NCI-H226 (cell line): ENCODE measurements around the gene ZNF808.
"Not testable (repeated sequence)": the region's sequence is repeated elsewhere in the genome, so short reads cannot be mapped to it uniquely, and the experiment has no call there.

Source experiments
- DNase-seq: peaks from one replicate; pipeline ENCODE4 v3.0.0-alpha.2; 2015

The ZNF808 gene

DNA sequence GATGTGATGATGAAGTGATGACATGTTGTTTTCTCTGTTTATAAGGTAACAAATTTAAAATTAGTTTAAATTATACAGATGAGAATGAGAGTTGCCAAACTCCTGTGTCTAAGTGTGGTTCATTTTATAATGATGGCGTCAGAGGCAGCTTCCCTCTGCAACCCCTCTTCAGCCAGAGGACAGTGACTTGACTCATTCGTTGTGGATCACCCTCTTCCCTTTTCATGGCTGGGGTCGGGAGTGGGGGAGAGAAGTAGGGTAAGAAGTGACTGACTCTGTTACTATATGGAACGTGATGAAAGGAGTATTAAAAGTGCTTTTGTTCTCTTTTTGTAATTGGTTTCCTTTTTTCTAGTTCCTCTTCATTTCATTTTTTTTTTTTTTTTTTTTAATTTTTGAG is 11.3 kb downstream of the ZNF808 start:
- DNase-seq, result not testable (repeated sequence)

DNA sequence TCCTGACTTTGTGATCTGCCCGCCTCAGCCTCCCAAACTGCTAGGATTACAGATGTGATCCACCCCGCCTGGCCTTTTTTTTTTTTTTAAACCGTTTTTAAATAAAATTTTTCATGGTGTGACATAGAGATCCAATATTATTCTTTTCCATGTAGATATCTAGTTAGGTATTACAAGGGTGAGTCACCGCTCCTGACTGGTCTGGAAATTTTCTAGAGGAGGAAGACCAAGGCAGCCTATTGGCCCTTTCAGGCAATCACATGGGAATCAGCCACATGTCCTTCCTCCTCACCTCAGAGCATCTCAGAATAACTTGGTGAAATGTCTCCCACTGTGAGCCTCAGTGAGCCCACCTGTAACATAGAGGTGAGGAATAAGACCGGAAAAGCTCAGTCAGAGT is 13.7 kb downstream of the ZNF808 start:
- DNase-seq, result not testable (repeated sequence)

DNA sequence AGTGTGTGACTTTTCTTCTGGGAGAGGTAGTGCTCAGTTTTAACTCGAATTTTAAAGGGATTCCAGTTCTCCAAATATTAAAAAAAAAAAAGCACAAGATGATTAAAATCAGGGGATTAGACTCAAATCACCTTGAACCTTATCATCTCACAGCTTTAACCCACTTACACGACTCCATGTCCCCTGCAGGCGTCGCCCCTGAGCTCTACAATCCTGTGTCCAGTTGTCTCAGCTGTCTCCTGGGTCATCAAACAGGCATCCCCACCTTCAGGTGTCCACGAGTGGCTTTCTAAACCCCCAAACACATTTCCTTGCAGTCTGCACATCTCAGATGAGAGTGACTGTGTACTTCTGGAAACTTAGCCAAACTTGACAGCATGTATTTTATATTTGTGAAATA is 14.1 kb downstream of the ZNF808 start:
- no peak for DNase-seq

DNA sequence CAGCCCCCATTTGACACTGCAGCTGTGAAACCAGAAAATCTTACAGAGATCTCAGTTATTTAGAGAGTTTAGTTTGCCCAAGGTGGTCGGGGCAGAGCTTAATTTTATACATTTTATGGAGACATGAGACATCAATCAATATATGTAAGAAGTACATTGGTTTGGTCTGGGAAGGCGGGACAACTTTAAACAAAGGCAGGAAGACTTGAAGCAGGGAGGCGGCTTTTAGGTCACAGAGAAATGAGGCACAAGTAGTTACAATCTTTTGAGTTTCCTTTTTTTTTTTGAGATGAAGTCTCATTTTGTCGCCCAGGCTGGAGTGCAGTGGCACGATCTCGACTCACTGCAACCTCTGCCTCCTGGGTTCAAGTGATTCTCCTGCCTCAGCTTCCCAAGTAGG is 15.1 kb downstream of the ZNF808 start:
- DNase-seq, result not testable (repeated sequence)

DNA sequence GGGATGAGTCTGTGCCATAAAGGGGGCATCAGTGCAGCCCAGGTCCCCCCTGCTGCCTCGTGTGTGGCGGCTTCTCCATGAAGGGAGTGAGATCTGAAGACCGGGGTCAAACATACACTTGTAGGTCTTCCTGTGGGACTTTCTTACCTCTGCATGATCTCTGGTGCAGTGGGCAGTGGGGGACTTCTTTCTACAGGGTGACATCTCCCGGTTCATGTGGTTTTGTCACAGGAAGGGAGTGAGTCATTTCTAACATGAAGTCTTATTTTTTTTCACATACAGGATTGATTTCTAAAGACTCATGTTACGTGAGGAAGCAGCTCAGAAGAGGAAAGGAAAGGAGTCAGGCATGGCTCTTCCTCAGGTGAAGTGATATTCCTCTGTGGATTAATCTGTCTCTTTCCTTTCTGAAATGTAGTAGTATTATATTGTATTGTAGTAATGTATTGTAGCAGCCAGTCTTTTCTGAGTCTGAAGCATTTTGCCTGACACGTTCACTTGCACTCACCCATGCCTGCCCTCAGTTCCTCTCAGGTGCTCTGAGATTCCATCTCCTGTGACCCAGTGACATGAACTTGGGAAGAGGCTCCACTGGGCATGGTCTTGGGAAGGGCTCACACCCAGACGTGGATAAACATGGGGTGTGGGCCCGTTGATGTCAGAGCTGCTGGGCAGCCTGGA is 15.7 kb downstream of the ZNF808 start:
- DNase-seq, result no peak

DNA sequence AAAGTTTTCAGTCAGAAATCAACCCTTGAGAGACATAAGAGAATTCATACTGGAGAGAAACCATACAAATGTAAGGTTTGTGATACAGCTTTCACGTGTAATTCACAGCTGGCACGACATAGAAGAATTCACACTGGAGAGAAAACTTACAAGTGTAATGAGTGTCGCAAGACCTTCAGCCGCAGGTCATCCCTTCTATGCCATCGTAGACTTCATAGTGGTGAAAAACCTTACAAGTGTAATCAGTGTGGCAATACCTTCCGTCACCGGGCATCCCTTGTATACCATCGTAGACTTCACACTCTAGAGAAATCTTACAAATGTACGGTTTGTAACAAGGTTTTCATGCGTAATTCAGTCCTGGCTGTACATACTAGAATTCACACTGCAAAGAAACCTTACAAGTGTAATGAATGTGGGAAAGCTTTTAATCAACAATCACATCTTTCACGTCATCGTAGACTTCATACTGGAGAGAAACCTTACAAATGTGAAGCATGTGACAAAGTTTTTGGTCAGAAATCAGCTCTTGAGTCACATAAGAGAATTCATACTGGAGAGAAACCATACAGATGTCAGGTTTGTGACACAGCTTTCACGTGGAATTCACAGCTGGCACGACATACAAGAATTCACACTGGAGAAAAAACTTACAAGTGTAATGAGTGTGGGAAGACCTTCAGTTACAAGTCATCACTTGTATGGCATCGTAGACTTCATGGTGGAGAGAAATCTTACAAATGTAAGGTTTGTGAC is 26.9 kb downstream of the ZNF808 start:
- no peak for DNase-seq

DNA sequence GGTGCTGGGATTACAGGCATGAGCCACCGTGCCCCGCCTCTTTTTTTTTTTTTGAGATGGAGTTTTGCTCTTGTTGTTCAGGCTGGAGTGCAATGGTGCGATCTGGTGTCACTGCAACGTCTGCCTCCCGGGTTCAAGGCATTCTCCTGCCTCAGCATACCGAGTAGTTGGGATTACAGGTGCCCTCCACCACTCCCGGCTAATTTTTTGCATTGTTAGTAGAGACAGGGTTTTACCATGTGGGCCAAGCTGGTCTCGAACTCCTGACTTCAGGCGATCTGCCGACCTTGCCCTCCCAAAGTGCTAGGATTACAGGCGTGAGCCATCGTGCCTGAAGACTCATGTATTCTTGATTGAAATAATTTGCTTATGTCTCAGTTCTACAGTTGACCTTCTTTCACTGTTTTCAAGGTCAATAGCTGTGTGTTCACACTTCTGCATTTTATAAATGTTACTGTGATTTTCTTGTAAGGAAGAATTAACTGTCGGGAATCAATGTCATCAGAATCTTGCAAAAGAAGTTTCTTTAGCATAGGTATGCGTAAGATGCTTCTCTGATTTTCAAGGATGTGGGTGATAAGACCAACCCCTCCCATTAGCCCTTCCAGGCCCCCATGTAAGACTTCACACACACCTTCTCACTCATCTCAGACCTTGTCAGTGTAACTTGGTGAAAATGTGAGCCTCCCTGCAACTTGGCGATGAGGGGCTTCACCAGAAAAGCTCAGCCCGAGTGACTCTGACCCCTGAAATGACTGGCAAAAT is 29.9 kb downstream of the ZNF808 start:
- no peak for DNase-seq

DNA sequence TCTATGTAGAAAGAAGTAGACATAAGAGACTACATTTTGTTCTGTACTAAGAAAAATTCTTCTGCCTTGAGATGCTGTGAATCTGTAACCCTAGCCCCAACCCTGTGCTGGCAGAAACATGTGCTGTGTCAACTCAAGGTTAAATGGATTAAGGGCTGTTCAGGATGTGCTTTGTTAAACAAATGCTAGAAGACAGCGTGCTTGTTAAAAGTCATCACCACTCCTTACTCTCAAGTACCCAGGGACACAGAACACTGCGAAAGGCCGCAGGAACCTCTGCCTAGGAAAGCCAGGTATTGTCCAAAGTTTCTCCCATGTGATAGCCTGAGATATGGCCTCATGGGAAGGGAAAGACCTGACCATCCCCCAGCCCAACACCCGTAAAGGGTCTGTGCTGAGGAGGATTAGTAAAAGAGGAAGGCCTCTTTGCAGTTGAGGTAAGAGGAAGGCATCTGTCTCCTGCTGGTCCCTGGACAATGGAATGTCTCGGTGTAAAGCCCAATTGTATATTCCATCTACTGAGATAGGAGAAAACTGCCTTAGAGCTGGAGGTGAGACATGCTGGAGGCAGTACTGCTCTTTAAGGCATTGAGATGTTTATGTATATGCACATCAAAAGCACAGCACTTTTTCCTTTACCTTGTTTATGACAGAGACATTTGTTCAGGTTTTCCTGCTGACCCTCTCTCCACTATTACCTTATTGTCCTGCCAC is 31.4 kb downstream of the ZNF808 start:
- DNase-seq, result not testable (repeated sequence)

DNA sequence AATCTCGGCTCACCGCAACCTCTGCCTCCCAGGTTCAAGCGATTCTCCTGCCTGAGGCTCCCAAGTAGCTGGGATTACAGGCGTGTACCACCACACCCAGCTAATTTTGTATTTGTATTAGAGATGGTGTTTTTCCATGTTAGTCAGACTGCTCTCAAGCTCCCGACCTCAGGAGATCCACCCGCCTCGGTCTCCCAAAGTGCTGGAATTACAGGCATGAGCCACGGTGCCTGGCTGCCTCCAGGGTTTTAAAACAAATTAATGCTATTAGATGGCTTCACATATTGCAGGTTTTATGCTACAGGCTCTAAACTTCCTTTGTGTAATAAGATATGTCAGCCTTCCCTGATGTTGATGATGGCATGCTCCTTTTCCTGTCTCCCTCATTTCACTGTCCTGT is 34.1 kb downstream of the ZNF808 start:
- not testable (repeated sequence) for DNase-seq

DNA sequence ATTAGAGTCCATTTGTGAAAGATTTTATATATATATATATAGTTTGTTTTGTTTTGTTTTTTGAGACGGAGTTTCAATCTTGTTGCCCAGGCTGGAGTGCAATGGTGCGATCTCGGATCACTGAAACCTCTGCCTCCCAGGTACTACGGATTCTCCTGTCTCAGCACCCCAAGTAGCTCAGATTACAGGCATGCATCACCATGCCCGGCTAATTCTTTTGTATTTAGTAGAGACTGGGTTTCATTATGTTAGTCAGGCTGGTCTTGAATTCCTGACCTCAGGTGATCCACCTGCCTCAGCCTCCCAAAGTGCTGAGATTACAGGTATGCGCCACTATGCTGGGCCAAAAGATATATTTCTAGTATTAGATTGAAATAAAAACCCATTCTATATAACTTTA is 38.7 kb downstream of the ZNF808 start:
- no peak for DNase-seq

DNA sequence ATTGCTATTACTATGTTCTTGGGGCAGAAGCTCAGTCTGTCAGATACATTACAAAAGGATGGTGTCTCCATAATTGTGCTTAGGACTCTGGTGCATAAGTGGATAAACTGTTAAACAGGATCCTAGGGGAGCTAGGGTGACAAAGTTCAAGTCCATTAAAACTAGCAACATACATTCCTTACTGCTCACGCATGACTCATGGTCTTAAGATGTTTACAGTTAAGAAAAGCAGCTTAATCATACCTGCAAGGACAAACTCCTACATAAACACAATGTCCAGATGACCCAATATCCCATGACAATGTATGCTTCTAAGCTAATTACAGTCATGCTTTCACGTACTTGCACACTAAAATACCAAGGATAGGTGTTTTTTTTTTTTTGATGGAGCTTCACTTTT is 39.1 kb downstream of the ZNF808 start:
- DNase-seq, result peak; percentile 49

DNA sequence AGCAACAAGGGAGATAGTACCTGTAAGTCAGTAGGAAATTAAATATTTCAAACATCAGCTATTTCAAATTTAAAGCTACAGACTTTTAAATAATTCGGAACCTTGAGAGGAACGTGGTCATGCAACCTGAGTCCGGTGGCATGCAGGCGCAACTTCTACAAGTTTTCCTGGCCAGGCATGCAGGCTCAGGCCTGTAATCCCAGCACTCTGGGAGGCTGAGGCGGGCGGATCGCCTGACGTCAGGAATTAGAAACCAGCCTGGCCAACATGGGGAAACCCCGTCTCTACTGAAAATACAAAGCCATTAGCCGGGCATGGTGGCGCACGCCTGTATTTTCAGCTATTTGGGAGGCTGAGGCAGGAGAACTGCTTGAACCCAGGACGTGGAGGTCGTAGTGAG is 40.5 kb downstream of the ZNF808 start:
- DNase-seq, result no peak

DNA sequence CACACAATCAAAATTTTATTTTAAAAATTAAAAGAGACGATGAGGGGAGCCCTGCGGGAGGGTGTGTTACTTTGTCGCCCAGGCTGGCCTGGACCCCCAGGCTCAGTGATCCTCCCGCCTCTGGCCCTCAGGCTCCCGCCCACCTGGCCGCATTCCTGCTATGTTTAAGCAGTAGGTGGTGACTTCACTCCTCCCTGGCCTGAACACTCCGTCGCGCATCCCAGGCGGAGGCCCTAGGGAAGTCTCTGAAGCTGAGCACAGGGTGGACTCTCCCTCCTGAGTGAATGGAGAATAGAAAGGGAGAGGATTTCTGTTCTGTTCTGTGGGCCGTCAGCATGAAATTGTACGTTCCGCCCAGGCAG is 42.2 kb downstream of the ZNF808 start:
- not testable (repeated sequence) for DNase-seq

DNA sequence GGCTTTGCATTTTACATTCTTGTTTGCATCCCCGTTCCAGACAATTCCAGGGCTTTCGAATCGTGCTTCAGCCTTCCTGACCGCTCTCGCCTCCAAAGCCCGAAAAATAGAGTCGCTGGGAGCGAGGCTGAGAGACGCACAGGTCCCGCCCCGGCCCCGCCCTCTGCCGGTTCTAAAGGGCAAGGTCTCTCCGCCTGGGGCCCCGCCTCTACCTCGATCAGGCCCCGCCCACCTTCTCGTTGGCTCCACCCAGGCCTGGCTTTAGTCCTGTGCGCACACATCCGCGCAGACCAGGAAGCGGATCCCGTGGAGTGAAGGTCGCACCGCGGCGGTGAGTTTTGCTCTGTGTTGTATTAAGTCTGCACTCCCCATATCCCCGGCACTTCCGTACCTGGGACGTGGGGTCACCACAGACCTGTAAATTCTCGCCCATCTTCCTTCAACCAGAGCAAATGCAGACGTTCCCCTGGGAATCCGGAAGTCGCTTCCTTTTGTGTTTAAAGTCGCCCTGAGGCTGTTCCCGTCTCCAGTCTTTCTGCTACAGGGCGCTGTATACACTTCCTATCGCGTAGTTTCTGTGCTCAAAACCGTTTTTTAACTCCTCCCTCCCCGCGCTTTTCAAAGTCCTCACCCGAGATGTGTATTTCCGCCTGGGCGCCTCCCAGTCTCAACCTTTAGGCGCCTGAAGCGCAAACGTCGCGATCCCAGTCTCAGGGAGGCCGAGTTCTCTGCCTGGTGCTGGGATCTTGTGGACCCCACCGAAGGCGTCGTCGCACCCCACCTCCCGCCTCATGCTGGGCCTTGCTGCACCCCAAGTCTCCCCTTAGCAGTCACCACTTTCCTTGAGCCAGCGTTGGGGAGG is 42.8 kb downstream of the ZNF808 start, which contains the start of gene ZNF701:
Gene ZNF701 (plus strand): TSS at position 288 of the 862 bp plus-strand sequence. CDS start 3,861 bp downstream, outside the sequence.
- peak; percentile 83 for DNase-seq

DNA sequence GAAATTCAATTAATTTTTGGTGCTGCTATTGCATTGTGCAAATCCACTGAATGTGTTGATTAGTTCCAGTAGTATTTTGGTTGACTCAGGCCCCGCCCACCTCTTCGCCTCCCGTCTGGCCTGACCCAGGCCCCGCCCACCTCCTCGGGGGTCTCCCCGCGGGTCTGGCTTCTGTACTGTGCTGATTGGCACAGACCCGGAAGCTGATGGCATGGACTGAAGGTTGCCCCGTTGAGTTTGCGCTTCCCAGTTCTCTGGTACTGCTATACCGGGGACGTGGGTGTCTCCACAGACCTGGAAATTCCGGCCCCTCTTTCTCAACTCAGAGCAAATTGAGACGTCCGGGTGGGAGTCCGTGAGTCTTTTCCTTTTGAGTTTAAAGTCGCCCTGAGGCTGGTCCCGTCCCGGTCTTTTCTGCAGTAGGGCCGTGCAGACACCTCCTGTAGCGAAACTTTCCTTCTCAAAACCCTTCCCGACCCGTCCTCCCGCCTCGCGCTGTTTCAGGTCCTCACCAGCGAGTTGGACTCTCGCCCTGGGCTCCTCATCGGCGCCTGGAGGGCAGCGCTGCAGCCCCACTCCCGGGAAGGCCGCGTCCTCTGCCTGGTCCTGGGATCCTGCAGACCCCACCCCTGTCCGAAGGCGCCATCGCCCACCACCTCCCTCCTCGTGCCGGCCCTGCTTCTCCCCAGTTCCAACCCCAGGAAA is 57.4 kb downstream of the ZNF808 start:
- DNase-seq, result no peak

DNA sequence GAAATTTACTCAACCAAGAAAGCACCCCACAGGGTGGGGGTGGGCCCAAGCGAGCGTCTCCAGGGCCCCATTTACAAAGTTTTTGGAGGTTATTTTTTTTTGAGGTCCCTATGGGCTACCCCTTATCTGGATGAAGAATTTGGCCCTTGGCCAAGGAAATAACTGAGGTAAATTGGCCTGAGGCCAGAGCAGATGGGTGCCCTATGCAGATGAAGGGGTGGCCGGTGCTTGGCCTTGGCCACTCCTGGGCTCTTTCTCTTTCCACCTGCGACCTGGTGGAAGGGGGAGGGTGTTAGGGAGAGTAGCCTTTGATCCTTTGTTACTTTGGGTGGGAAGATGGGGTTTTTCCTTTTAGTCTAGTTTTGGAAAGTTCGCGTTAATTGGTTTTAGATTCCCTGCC is 58.1 kb downstream of the ZNF808 start:
- DNase-seq, result no peak

DNA sequence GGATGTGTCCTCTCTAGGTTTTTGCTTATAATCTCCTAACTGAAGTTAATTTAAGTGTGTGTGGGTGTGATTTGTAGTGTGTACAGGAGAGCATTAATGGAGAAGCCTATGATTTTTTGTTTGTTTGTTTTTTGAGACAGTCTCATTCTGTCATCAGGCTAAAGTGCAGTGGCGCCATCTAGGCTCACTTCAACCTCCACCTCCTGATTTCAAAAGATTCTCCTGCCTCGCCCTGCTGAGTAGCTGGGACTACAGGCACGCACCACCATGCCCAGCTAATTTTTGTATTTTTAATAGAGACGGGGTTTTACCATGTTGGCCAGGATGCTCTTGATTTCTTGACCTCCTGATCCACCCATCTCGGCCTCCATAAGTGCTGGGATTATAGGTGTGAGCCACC is 63.3 kb downstream of the ZNF808 start:
- no peak for DNase-seq

DNA sequence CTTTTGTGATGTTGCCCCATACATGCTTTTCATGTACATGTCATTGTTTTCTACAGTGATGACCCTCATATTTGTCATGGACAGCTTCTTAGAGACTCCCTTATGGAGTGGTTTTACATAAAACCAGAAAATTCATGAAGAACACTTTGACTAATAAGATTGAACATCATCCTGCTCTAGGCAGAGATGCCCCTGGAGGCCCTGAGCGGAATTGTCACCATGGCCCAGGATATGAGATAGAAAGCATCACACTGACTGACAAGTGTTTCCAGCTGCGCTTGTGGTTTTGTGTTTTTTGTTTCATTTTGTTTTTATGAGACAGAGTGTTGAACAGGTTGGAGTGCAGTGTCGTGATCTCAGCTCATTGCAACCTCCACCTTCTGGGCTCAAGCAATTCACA is 64.8 kb downstream of the ZNF808 start:
- no peak for DNase-seq

DNA sequence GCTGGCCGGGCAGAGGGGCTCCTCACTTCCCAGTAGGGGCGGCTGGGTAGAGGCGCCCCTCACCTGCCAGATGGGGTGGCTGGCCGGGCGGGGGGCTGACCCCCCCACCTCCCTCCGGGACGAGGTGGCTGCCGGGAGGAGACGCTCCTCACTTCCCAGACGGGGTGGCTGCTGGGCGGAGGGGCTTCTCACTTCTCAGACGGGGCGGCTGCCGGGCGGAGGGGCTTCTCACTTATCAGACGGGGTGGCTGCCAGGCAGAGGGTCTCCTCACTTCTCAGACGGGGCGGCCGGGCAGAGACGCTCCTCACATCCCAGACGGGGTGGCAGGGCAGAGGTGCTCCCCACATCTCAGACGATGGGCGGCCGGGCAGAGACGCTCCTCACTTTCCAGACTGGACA is 66.0 kb downstream of the ZNF808 start:
- DNase-seq, result not testable (repeated sequence)

DNA sequence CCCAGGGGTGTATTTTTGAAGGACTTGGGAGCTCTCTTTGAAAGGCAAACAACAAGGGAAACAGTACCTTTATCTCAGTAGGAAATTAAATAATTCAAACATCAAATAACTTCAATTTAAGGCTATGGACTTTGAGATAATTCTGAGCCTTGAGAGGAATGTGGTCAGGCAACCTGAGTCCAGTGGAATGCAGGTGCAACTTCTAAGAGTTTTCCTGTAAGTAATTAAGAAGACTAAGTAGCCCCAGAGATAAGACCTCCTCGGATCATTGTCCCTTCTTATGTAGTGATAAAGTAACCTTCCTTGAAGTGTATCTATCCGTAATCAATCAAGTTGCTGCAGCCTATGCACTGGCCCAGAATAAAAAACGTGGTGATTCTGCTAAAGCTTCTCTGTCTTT is 71.8 kb downstream of the ZNF808 start:
- DNase-seq, result no peak

DNA sequence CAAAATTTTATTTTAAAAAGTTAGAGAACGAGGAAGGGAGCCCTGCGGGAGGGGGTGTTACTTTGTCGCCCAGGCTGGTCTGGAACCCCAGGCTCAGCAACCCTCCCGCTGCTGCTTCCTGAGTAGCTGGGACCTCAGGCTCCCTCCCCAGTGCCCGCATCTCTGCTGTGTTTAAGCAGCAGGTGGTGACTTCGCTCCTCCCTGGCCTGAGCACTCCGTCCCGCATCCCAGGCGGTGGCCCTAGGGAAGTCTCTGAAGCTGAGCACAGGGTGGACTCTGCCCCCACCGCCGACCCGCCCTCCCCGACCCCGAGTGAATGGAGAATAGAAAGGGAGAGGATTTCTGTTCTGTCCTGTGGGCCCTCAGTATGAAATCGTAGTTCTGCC is 73.2 kb downstream of the ZNF808 start:
- DNase-seq, result no peak
